GM12872 (cell line): ENCODE measurements around the gene KANSL1.

Experiments used
- TF ChIP-seq, protein P1 (sequence below): IDR thresholded peaks from 3 replicates; pipeline ENCODE4 v1.5.1; 2011; ENCODE audit warnings: low read depth, mild to moderate bottlenecking, low read length, moderate library complexity; ENCODE audit not compliant: insufficient read depth

KANSL1 gene

DNA sequence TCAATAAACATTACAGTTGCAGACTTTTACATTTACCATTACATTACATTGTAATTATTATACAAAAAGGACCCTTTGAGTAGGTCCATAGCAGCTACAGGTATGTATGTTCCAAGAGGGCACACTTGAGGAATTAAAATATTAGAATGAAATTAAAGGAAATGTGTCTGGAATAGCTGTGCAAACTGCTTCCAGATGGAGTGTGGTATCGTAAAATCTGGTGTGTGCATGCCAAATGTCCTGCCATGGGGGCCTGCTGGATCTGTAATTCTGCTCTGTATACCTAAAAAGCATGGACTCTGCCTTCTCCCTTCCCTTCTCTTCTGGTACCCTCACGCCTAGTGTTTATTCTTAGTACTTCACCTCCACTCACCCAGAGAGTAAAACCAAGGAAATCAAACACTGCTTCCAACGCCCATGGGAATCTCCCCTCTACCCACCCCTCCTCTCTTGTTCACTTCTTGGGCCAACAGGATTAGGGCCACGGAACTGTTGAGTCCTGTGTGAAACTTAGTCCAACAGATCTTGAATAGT is 155.4 kb downstream of the KANSL1 start:
- TF ChIP-seq, protein P1, sequence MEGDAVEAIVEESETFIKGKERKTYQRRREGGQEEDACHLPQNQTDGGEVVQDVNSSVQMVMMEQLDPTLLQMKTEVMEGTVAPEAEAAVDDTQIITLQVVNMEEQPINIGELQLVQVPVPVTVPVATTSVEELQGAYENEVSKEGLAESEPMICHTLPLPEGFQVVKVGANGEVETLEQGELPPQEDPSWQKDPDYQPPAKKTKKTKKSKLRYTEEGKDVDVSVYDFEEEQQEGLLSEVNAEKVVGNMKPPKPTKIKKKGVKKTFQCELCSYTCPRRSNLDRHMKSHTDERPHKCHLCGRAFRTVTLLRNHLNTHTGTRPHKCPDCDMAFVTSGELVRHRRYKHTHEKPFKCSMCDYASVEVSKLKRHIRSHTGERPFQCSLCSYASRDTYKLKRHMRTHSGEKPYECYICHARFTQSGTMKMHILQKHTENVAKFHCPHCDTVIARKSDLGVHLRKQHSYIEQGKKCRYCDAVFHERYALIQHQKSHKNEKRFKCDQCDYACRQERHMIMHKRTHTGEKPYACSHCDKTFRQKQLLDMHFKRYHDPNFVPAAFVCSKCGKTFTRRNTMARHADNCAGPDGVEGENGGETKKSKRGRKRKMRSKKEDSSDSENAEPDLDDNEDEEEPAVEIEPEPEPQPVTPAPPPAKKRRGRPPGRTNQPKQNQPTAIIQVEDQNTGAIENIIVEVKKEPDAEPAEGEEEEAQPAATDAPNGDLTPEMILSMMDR, result no peak

DNA sequence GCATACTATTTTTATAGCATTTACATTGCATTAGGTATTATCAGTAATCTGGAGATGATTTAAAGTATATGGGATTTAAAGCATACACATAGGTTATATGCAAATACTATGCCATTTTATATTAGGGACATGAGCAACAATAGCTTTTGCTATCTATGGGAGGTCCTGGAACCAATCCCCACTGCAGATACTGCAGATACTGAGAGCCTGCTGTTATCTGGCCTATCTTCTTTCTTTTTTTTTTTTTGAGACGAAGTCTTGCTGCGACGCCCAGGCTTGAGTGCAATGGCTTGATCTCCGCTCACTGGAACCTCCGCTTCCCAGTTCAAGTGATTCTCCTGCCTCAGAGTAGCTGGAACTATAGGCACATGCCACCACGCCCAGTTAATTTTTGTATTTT is 156.7 kb downstream of the KANSL1 start:
- TF ChIP-seq, protein P1, result no peak

DNA sequence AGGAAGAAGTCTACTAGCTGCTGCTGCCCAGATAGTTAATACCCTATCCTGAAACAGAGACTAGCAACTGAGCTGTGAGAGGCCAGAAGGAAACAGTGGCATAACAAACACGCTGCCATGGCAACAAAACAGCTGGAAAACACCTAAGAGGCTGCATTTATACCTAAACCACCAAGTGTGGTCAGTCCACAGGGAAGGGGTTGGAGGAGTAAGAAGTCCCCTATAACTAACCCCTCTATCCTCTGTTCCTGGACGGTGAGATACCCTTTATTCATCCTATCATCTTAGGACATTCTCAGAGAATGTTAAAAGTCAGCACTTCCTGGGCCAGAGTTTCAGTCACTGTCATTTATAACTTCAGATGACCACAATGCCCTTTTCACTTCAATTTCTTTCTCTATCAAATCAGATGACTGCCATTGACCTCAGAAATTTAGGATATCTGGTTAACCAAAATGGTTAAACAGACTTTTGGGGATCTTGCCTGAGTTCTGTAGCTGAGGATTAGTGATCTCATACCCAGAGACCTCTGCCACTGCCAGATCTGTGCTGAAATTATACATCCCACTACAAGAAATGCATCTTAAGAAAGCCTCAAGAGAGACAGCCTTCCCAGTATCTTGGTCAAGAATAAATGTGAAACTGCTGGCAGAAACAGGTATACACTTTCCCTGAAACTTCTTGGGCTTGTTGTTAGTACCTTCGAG is 158.0 kb downstream of the KANSL1 start:
- TF ChIP-seq, protein P1, result no peak

DNA sequence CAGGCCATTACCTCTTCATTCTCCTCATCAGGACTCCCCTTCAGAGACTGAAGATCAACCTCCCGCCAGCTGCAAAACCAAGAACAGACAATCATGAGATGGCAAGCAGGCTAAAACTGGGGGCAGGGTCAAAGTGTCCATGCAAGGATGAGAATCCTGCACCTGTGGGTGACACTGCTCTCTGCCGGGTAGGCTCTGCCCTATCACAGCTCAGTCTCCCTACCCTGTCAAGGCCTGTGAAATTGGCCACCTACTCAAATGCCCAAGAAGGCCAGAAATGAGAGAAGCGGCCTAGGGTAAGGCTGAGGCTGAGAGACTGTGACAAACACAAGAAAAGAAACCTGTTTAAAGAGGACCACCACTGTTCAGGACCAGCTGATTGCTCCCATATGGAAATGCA is 159.8 kb downstream of the KANSL1 start:
- TF ChIP-seq, protein P1, result no peak

DNA sequence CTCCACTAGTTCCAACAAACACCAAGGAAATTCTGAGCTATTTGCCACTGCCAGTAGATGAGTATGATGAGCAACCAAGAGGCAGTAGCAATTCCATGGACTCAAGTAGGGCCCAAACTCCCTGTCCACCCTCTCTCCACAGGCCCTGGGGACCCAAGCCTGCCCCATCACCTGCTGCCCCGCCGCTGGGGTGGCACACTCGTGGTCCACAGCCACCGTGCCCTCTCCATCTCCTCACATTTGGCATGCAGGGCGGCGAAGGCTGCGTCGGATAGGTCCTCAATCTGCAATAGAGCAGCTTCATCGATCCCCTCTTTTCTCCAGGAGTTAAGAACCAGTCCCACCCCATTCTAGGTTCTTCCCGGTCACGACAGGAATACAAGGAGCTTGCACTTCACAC is 160.3 kb downstream of the KANSL1 start:
- TF ChIP-seq, protein P1, result no peak

DNA sequence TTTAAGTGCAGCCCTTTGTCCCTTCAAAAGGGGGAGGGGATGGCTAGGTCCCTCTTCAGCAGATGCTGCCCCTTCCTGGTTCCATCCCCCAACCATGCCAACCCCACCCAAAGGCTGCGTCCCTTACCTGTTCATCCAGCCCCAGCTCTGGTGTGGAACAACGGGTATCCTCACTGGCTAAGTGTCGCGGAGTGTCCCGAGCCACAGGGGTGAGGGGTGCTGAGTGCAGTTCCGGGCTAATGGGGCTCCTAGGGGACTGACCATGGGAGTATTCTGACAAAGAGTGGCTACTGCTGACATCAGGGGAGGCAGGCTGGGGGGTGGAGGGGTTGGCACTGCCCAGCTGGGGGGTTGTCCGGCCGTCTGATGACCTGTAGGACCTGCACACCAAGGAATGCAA is 161.3 kb downstream of the KANSL1 start:
- TF ChIP-seq, protein P1, result no peak

DNA sequence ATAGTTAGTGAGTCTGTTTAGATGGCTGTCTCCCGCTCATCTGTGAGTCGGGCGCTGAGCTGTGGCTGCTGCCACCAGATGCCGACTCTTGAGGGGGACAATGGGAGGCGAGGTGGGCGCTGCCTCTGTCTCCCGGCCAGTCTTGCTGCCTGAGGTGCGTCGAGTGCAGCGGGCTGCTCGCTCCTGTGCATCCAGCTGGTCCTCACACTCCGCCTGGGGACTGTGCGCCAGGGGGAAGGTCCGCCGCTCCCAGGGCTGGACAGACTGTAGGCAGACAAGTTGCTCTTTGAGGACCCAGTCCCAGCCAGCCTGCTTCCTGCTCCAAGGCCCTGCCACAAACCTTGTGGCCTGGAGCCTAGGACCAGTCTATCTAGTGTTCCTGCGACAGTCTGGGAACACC is 161.8 kb downstream of the KANSL1 start:
- TF ChIP-seq, protein P1, result no peak

DNA sequence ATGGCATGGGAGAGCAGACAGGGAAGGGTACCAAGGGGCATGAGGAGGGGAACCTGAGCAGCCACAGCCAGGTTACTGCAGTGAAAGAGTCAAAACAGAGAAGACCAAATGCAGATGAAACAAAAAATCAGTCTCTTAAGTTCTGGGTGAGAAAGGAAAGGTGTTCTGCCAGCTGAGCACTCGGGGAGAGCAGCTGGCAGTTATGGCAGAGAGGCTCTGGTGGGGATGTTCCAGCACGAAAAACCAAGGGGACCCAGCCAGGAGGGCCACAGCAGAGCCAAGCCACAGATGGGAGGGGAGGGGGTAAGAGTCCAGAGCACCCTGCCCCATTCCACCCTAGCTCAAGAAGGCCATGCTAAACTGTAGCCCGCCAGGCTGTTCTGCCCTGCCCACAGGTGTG is 162.5 kb downstream of the KANSL1 start:
- TF ChIP-seq, protein P1, result no peak
